GM23338 (cell line): ENCODE measurements around the gene BCAR3.

ENCODE experiments used
- EZH2 ChIP-seq: fragments of 200-600 bp; sonication (generic); IDR thresholded peaks from one replicate; pipeline ENCODE4 v1.8.0; 2017; ENCODE audit warnings: antibody characterized with exemption, mild to moderate bottlenecking, low read depth; ENCODE audit not compliant: unreplicated experiment
- EZH2phosphoT487 ChIP-seq: fragments of 200-600 bp; sonication (generic); IDR thresholded peaks from one replicate; pipeline ENCODE4 v1.8.1; 2018; ENCODE audit warnings: antibody characterized with exemption; ENCODE audit not compliant: unreplicated experiment
- JUNB ChIP-seq: IDR thresholded peaks from one replicate; pipeline ENCODE4 v1.6.1; 2016; ENCODE audit warnings: antibody characterized with exemption; ENCODE audit not compliant: unreplicated experiment
- NANOG ChIP-seq: IDR thresholded peaks from 2 replicates; pipeline ENCODE4 v1.6.1; 2016; ENCODE audit warnings: antibody characterized with exemption, borderline replicate concordance
- POLR2AphosphoS5 ChIP-seq: IDR thresholded peaks from 2 replicates; pipeline ENCODE4 v1.6.1; 2016; ENCODE audit warnings: antibody characterized with exemption, low read depth
- STAT1 ChIP-seq: IDR thresholded peaks from one replicate; pipeline ENCODE4 v1.6.1; 2016; ENCODE audit warnings: antibody characterized with exemption; ENCODE audit not compliant: unreplicated experiment
- TF ChIP-seq, protein P1 (sequence below), 2 experiments: fragments of 200-600 bp in 1 of 2; sonication (generic) in 1 of 2; conservative IDR thresholded peaks; 2 replicates each; pipeline versions ENCODE4 v1.5.1 to v1.6.1; 2016 to 2017; ENCODE audit warnings: antibody characterized with exemption in 2 of 2, low read depth in 2 of 2, mild to moderate bottlenecking in 2 of 2, moderate library complexity in 1 of 2
- TF ChIP-seq, protein P2 (sequence below): IDR thresholded peaks from one replicate; pipeline ENCODE4 v1.6.1; 2018; ENCODE audit warnings: antibody characterized with exemption; ENCODE audit not compliant: unreplicated experiment

DNA sequence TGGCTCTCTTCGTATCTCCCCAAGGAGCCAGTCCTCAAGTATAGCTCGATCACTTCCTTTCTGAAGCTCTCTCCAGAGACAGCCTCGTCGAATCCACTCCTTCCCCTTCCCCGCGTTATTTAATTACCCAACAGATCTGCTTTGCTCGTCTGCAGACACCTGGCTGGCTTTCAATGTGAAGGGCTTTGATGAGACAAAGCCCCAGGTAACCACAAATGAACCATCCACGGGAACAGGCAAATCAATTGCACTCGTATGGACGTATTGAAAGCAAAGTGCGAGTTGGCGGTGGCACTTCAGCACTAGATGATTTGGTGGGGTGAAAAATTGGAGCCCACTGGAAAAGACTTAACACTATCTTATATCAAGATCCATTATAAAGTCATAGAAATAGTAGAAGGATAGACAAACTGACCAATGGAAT is 364 bp upstream of the BCAR3 start:
- TF ChIP-seq, protein P1, sequence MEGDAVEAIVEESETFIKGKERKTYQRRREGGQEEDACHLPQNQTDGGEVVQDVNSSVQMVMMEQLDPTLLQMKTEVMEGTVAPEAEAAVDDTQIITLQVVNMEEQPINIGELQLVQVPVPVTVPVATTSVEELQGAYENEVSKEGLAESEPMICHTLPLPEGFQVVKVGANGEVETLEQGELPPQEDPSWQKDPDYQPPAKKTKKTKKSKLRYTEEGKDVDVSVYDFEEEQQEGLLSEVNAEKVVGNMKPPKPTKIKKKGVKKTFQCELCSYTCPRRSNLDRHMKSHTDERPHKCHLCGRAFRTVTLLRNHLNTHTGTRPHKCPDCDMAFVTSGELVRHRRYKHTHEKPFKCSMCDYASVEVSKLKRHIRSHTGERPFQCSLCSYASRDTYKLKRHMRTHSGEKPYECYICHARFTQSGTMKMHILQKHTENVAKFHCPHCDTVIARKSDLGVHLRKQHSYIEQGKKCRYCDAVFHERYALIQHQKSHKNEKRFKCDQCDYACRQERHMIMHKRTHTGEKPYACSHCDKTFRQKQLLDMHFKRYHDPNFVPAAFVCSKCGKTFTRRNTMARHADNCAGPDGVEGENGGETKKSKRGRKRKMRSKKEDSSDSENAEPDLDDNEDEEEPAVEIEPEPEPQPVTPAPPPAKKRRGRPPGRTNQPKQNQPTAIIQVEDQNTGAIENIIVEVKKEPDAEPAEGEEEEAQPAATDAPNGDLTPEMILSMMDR (conservative IDR thresholded peaks at IDR 0.05; ENCODE audit: low read depth in 2 of 2) = no peak
- TF ChIP-seq POLR2AphosphoS5 (no peak), EZH2 (no peak), EZH2phosphoT487 (no peak), JUNB (no peak), STAT1 (no peak), NANOG (no peak)
- TF ChIP-seq, protein P2, sequence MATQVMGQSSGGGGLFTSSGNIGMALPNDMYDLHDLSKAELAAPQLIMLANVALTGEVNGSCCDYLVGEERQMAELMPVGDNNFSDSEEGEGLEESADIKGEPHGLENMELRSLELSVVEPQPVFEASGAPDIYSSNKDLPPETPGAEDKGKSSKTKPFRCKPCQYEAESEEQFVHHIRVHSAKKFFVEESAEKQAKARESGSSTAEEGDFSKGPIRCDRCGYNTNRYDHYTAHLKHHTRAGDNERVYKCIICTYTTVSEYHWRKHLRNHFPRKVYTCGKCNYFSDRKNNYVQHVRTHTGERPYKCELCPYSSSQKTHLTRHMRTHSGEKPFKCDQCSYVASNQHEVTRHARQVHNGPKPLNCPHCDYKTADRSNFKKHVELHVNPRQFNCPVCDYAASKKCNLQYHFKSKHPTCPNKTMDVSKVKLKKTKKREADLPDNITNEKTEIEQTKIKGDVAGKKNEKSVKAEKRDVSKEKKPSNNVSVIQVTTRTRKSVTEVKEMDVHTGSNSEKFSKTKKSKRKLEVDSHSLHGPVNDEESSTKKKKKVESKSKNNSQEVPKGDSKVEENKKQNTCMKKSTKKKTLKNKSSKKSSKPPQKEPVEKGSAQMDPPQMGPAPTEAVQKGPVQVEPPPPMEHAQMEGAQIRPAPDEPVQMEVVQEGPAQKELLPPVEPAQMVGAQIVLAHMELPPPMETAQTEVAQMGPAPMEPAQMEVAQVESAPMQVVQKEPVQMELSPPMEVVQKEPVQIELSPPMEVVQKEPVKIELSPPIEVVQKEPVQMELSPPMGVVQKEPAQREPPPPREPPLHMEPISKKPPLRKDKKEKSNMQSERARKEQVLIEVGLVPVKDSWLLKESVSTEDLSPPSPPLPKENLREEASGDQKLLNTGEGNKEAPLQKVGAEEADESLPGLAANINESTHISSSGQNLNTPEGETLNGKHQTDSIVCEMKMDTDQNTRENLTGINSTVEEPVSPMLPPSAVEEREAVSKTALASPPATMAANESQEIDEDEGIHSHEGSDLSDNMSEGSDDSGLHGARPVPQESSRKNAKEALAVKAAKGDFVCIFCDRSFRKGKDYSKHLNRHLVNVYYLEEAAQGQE = no peak
